Stomach (tissue), 4 donors: ENCODE results near the gene UGT1A6.

Experiments
- EP300 ChIP-seq: sonication (generic); formaldehyde crosslinking; IDR thresholded peaks from one replicate; pipeline ENCODE4 v1.6.1; 2017; ENCODE audit warnings: antibody characterized with exemption
- POLR2A ChIP-seq, 4 donors: fragments of 450-650 bp; IDR thresholded peaks; one replicate each; pipeline ENCODE4 v1.6.1; 2016; ENCODE audit warnings: antibody characterized with exemption in 4 of 4, control low read depth in 2 of 4, mild to moderate bottlenecking in 1 of 4, moderate library complexity in 1 of 4
- POLR2AphosphoS5 ChIP-seq, 3 donors: sonication (generic); formaldehyde crosslinking; IDR thresholded peaks; one replicate each; pipeline ENCODE4 v1.6.1; 2016; ENCODE audit warnings: antibody characterized with exemption in 3 of 3
- TF ChIP-seq, protein P1 (sequence below), 7 experiments: fragments of 450-650 bp in 4 of 7; fragments of 200-600 bp in 3 of 7; sonication (generic) in 3 of 7; IDR thresholded peaks; one replicate each; pipeline ENCODE4 v1.5.1; 2016 to 2019; ENCODE audit warnings: antibody characterized with exemption in 7 of 7, control low read depth in 2 of 7, mild to moderate bottlenecking in 1 of 7

DNA sequence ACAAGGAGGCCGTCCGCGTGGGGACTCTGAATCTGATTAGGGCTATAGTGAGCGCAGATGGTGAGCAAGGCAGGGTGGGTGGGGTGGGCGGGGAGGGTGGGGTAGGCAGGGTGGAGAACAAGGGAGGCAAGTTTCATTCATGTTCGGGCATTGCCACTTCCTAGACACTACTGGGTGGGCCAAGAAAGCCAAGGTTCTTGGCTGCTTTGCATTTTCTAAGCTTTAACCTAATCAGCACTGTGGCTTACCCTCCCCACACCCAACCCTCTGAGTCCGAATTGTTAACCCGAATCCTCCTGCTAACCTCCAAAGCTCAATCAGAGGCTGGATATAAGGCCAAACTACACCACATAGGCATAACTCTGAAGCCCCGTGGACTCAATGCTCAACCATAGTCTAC is 103.6 kb downstream of the UGT1A6 start:
- TF ChIP-seq, protein P1, sequence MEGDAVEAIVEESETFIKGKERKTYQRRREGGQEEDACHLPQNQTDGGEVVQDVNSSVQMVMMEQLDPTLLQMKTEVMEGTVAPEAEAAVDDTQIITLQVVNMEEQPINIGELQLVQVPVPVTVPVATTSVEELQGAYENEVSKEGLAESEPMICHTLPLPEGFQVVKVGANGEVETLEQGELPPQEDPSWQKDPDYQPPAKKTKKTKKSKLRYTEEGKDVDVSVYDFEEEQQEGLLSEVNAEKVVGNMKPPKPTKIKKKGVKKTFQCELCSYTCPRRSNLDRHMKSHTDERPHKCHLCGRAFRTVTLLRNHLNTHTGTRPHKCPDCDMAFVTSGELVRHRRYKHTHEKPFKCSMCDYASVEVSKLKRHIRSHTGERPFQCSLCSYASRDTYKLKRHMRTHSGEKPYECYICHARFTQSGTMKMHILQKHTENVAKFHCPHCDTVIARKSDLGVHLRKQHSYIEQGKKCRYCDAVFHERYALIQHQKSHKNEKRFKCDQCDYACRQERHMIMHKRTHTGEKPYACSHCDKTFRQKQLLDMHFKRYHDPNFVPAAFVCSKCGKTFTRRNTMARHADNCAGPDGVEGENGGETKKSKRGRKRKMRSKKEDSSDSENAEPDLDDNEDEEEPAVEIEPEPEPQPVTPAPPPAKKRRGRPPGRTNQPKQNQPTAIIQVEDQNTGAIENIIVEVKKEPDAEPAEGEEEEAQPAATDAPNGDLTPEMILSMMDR (IDR thresholded peaks at IDR 0.05) = no peak
- no peak for TF ChIP-seq EP300
- no peak for TF ChIP-seq POLR2A (IDR thresholded peaks at IDR 0.05)
- no peak for TF ChIP-seq POLR2AphosphoS5 (IDR thresholded peaks at IDR 0.05)
